IMR-90 (cell line): ENCODE results near the gene RIOX2.

Experiments used
- BHLHE40 ChIP-seq: fragments of 150-350 bp; IDR thresholded peaks from 2 replicates; pipeline ENCODE4 v1.6.1; 2016; ENCODE audit warnings: mild to moderate bottlenecking, low read depth, low read length
- CTCF ChIP-seq: conservative IDR thresholded peaks from 2 replicates; pipeline ENCODE4 v1.5.1; 2012; ENCODE audit warnings: mild to moderate bottlenecking, low read depth, low read length, improper control_type of control experiment
- MXI1 ChIP-seq: IDR thresholded peaks from 2 replicates; pipeline ENCODE4 v1.6.1; 2012; ENCODE audit warnings: low read depth, mild to moderate bottlenecking, low read length, moderate library complexity, borderline replicate concordance
- POLR2A ChIP-seq: IDR thresholded peaks from 2 replicates; pipeline ENCODE4 v1.6.1; 2012; ENCODE audit warnings: mild to moderate bottlenecking, low read depth, low read length
- SMC3 ChIP-seq: fragments of 150-350 bp; IDR thresholded peaks from 2 replicates; pipeline ENCODE4 v1.6.1; 2016; ENCODE audit warnings: low read depth, mild to moderate bottlenecking, antibody characterized with exemption, low read length, moderate library complexity

- no peak for TF ChIP-seq CTCF
- TF ChIP-seq BHLHE40, result no peak
- TF ChIP-seq POLR2A, result no peak
- TF ChIP-seq MXI1, result no peak
- TF ChIP-seq SMC3, result no peak
Measured at GRCh38 chr3:98008855-98009254, 36.6 kb upstream of the RIOX2 start.
